CD4-positive, alpha-beta T cell treated with Interleukin-10 for 1 hour (primary cell): ENCODE measurements around the gene DLGAP1.

Experiments
- DNase-seq: peaks from one replicate; pipeline ENCODE4 v3.0.0-alpha.2; 2020

Gene DLGAP1

DNA sequence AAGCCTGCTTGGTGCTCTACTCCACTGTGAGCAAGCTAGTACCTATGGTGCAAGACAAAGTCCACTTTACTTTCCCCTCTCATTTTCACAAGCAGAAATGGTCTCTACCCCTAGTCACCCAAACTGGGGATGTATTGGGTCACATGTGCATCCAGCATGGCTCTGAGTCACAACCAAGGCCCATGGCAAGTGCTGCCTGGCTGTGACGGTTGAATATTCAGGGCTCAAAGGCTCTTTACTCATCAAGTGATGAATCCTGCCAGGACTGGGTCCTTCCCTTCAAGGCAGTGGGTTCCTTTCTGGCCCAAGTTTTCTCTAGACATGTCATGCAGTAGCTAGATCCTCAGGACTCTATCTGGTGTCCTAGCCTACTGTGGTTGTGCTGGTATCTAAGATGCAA, 311.5 kb downstream of the DLGAP1 start:
- no peak for DNase-seq

DNA sequence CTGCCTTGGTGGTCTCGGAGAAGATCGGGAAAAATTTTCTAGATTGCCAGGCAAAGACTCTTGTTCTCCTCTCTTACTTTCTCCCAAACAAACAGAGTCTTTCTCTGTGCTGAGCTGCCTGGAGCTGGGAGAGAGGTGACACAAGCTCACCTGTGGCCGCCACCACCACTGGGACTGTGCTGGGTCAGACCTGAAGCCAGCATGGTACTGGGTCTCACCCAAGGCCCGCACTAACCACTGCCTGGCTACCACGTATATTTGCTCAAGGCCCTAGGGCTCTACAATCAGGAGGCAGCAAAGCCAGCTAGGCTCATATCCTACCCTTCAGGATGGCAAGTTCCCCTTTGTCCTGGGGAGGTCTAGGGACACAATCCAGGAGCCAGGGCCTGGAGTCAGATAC, 312.2 kb downstream of the DLGAP1 start:
- no peak for DNase-seq

DNA sequence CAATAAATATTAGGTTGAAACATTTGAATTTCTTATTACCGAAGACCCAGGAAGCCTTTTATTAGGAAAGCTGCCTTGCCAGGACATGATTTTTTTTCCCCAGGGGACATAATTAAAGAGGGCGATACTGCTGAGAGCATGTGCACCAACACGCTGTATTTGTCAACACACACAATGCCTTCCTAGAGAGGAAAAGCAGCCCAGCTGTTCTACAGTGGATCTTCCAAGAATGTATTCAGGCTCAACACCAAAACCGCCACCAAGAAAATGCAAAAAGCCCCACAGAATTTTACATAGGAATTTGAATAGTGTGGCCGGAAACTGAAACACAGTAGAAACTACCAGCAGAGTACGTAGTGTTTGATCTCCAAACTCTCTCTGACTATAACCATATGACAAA, 320.4 kb downstream of the DLGAP1 start:
- no peak for DNase-seq

DNA sequence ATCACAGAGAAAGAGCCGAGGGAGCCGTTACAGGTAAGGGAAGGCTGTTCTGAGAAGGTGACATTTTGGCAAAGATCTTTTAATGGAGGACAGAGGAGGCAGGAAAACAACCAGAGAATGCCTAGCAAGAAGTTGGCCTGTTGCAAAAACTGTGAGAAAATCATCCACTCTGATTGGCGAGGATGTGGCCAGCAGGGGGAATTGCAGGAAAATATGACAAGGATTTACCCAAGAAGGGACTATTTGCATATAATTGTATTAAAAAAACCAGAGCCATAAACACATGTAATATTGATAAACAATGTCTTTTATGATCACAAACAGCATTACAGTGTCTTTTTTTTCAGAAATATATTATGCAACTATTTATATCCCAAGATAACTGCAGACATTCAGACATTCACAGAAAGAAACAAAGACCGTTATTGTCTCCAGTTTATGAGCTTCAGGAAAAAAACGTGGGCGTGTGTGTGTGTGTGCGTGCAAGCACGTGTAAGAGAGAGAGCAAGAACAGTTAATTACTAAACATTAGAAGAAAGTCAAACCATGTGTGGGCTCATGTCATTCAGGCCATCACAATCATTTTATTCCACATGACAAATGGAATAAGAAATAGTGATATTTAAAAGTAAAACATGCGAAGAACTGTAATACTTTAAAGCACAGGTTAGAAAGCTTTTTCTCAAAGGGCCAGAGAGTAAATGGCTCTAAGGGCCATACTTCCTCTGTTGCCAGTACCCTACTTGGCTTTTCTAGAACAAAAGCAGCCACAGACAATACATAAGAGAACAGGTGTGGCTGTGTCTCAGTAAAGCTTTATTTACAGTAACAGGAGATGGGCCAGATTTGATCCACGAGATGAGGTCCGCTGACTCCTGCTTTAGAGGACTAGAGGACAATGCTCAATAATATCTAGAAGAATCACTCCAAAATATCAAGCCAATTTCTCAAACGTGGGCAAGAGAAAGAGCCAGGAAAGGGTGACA, 324.1 kb downstream of the DLGAP1 start:
- no peak for DNase-seq

DNA sequence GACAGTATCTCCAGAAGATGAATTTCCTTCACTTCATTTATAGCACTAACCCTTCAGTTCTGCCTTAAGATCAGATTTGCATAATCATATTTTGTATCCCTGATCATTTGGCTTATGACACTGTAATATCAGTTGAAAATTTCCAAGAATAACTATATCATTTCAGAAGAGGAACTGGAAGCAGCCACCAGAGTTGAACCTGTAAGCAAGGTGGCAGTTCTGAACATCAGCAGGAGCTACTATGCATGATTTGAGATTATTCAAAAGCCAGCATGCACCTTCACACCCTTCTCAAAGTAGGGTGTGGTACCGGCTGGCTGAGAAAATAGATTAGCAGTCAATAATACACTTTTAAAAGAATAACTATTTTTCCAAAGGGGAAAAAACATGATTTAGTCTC, 328.2 kb downstream of the DLGAP1 start:
- DNase-seq, result no peak

DNA sequence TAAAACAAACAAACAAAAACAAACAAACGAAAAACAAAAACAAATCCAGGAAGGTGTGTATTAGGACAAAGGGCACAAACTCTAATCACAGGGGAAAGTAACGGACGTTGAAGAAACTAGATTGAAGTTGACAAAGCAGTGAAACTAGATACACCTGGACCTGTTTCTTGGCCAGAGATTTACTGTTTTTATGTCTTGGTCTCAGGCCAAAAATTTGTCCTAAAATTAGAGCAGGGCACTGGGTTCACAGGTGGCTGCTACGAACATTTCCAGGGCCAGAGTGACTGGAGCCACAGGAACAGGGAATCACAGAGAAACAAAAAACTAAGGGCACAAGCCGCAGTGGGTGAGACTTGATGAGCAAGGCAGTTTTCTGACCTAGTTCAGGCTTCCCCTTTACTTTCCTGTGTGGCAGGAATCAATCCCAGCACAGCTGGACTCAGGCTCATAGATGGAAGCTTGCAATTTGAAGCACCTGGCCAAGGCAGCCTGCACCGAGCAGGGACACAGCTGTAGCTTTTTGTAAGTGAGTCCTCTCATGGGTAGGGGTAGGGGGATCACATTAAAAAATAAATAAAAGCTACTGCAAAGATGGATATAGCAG, 329.4 kb downstream of the DLGAP1 start:
- DNase-seq, result no peak

DNA sequence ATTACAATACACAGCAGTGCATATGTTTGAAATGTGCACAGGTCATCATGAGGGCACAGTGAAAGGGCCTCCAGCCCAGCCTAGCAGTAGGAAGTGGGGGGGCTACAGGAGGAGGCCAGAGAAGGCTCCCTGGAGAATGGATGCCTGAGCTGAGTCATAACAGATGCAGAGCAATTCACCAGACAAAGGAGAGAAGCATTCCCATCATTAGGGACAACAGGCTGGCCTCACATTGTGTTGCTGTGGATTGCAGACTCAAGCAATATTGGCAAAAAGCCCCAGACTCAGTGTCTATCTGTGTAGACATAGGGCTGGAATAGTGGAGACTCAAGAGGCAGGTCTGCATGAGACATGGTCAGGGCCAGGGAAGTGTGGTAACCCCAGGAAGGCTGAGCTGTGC, 329.9 kb downstream of the DLGAP1 start:
- no peak for DNase-seq

DNA sequence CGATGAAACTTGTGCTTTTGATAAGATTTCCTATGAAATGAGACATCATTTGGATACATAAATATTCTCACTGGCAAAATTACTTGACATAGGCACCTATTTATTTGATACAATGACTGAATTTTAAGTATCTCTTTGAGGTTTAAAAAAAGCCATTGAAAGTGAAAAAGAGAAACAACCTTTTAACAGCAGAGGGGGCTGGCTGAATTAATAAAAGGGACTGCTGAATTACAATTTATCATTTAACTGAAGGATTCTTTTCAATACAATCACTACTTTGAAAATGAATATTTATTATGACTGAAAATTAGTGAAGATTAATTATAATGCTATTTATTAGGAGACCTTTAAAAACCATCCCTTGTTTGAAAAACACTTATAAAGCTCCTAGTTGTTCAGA, 335.3 kb downstream of the DLGAP1 start:
- no peak for DNase-seq

DNA sequence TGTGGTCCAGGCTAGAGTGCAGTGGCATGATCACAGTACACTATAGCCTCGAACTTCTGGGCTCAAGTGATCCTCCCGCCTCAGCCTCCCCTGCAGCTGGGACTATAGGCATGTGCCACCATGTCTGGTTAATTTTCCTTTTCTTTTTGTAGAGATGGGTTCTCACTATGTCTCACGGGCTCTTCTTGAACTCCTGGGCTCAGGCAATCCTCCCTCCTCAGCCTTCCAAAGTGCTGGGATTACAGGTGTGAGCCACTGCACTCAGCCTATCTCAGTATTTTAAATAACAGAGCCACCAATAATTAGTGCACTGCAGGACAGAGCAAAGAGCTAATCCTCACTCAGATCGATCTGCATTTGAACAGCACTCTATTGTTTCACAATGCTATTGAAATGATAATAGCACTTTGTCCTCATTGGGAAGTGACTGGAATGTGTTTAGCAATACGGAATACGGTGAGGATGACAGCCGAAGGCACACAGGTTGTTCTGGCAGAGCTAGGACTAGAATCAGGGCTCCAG, 335.9 kb downstream of the DLGAP1 start:
- DNase-seq, result no peak

DNA sequence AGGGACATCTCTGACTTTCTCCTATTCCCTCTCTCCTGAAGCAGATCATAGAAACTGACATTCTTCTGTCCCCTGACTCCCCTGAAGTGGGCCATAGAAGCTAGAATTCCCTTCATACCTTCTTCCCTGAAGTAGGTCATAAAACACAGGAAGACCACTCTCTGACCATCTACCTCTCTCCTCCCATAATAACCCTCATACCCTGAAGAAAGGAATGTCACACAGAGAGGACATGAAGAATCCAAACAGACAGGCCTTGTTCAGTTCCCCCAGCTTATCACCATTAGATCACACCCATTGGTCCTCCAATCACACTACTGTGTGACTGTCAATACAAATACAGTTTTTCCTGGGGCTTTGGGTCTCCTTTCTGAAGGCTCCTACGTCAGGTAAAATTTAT, 347.1 kb downstream of the DLGAP1 start:
- DNase-seq, result no peak

DNA sequence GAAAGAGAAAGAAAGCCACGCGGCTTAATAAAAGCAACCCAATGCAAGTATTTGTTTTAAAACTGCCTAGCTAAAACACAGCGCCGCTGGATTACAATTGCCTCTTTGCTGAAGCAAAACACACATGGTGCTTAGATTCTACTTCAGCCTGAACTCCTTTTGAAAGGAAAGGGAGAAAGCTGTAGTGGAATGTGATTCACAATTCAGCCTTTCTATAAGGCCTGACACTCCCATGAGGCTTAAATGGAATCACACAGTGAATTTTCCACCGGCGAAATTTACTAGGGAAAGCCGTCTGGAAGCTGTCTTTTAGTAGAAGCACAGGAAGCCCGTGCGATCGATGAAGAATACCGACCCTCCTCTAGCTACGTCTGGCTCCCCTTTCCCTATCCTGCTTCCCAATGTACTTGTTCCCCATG, 348.0 kb downstream of the DLGAP1 start:
- no peak for DNase-seq

DNA sequence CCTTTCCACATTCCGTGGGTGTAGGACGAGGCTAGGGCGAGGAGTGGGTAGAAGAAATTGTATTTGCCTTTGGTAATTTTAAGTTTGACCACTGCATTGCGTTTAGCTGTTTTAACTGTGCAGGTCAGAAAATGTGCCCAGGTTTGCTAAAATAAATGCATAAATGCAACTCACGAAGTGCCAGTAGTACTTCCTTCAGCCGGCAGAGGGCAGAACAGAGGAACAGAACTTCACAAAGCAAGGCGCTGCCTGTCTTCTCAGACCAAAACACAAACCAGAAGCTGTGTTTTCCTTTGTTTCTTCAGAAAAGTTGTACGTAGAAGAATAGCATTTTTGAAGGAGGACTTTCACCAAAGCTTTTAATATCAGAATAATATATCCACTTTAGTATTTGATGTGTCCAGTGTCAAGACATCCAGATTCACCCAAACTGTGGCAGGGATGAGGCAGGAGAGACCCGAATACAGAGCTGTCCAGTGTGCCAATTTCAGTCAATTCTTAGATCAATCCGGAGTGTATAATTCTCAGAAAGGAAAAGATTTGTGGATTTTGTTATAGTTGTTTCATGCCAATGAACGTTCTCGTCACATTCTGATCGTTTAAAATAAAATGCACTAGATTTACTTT, 348.6 kb downstream of the DLGAP1 start:
- peak; percentile 47 for DNase-seq

DNA sequence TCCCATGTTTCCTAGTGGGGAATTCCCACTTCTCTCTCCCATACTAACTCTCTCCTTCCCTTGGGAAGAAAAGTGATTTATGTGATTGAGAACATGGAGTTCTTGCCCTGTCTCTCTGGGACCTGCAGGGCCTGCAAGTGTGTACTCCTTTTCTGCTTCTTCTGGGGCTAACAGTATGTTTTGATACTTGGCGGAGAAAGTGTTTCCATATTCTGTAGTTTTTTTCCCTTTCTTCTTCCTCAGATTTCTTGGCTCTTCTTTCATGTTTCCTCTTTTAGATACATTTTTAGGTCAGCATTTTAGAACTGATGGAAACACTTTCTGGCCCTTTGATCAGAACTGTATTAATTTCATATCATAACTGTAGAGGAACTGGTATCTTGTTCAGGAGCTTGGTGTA, 352.2 kb downstream of the DLGAP1 start:
- no peak for DNase-seq

DNA sequence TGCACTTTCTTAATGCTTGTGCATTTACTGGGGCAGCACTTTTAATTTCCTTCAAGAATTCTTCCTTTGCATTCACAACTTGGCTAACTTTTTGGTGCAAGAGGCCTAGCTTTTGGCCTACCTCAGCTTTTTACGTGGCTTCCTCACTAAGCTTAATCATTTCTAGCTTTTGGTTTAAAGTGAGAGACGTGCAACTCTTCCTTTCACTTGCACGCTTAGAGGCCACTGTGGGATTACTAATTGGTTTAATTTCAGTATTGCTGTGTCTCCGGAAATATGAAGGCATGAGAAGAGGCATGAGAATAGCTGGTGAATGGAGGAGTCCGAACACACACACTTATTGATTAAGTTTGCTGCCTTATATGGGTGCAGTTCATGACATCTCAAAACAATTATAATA, 354.1 kb downstream of the DLGAP1 start:
- DNase-seq, result no peak

DNA sequence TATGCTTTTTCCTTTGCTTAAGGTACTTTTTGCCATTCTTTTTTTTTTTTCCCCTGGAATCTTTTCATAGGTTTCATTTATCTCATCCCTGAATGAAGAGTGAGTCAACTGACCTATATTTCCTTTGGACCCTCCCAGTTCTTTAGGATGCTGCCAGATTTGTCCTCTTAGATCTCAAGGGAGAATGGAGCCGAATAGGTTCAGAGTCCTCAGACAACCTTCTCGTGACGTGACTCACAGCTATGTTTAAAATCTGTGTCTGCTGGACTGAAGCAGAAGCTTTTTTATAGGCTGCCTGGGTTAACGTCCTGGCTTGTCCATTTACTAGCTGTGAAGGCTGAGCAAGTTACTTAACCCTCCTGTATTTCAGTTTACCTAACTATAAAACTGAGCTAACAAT, 358.6 kb downstream of the DLGAP1 start:
- no peak for DNase-seq

DNA sequence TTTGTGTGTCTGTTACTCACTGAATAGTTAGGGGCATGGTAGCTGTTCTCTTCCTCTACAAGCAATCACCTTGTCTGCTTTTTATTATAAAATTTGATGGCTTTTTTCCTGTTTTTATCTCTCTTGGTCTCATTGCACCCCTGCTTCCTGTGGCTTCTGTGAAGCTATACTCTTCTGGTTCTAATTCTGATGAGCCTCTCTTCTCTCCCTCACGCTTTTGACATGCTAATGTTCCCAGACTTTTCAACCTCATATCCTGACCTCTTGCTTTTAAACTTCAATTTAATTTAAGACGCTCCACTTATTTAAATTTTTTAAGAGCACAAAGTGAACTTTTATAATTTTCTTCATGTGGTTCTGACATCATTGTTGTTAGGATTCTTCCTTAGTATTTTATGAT, 361.4 kb downstream of the DLGAP1 start:
- no peak for DNase-seq

DNA sequence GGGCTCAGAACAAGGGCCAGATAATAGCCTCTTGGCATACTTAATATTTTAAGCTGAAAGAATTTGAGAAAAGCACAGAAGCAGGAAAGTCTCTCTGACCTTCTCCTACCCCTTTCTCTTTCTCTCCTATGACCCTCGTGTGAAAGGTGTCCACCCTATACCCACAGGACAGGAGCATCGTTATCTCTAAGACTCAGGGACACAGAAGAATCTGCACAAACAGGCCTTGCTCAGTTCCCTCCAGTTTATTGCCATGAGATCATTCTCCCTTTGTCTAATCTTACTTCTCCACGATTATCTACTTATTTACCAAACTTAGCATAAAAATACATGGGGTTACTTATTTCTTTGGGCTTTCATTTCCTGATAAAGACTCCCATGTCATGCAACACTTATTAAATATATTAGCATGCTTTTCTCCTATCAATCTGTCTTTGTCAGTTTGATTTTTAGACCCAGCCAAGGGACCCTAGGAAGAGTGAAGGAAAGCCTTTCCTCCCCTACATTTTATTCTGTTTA, 370.7 kb downstream of the DLGAP1 start:
- DNase-seq, result no peak

DNA sequence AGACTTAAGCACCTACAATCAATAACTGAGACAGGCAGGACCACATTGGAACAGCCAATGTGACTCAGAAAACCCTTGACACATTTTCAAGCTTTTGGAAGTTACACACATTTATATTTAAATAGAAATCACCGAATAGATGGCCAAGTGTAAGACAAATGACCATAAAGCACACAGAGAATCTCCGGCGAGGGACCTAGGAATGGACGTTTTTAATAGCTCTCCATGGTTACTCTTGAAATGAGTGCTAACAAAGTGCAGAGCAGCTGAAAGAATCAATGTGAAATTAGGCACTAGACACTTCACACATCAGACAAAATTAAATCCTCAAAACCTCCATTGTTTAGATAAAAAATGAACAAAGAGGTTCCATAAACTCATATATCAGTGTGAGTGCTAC, 376.9 kb downstream of the DLGAP1 start:
- DNase-seq, result no peak

DNA sequence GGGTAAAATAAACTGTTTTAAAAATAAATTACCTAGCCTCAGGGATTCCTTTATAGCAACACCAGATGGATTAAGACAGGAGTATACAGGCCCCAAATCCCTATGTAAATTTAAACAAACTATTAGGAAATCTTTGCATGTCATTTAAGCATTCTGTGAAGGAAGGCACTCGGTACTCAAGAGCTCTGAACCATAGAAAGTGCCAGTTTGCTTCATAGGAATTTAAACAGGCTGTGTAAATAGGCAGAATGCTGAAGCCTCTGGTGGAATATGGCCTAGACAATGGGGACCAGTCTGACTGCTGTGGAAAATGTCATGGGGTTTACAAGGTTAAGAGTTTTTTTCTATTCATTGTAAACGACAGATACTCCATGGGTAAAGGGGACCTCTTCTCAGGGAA, 377.4 kb downstream of the DLGAP1 start:
- DNase-seq, result no peak

DNA sequence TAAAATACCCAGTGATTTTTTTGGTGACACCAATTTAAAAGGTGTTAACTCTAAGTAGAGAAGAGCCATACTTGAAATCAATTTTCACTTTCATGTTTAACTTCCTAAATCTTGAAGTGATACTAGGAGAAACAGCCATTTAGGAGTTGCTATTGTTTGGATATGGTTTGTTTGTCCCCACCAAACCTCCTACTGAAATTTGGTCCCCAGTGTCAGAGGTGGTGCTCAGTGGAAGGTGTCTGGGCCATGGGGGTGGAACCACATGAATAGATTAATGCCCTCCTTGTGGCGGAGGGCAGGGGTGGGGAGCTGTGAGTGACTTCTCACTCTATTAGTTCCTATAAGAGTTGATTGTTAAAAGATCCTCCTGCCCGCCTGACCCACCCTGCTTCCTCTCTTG, 377.9 kb downstream of the DLGAP1 start:
- DNase-seq, result no peak

DNA sequence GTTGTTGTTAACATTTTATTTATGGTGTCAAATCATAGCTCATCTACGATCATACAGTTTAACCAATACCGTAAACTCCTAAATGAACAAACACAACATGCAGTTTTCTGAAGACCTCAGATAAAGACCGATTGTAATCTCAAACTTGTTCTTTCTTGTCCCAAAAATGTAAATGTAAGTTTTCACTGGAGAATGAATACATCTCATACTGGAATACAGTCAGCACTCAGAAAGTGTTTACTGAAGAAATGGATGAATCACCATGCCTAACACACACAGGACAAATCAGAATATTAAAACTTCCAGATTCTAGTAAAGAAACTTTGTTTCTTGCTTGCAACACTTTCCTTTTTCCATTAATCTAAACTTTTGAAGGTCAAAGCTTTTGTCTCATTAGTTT, 380.5 kb downstream of the DLGAP1 start:
- DNase-seq, result no peak

DNA sequence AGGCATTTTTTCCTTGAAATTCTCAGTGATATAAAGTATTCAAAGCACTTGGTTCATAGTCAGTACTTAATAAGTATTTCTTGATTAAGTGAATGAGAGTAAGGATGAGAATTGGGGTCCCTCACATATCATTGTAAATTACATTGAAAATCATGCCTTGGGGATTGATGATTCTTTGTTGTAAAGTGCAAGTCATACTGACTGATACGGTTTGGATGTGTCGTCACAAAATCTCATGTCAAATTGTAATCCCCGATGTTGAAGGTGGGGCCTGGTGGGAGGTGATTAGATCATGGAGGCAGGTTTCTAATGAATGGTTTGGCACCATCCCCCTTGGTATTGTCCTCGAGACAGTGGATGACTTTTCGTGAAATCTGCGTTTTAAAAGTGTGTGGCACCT, 385.9 kb downstream of the DLGAP1 start:
- DNase-seq, result no peak

DNA sequence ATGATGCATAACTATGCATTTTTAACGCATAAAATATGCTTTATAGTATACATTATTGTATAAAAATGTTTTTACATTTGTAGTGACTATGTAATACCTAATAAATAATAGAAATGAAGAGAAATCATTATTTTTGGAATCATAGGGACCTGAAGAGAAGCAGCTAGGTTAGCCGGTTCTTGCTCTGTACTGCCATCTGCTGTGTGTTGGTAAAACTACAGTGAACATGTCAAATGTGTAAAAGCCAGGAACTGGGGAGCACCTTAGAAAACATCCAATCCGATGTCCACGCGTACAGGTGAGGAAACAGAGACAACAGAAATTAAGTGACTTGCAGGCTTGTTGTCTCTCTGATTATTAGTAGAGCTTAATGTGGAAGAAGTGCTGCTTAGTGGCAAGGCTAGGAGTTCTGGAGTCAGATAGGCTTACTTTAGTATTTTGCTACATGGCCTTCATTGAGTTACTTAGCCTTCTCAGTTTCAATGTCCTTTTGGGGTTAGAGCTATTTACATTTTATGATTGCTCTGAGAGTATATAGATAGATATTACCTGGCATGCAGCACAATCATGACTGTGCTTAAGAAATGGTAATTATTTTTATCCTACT, 386.5 kb downstream of the DLGAP1 start:
- peak; percentile 36 for DNase-seq
